Mesodermal cell (in vitro differentiated cells): ENCODE measurements around the gene CCM2L.

ENCODE experiments used
- H3K27ac ChIP-seq: 2 replicates; pipeline ENCODE4 v1.7.0; 2013; ENCODE audit warnings: mild to moderate bottlenecking, low read depth, low read length, moderate library complexity; ENCODE audit not compliant: severe bottlenecking
- H3K36me3 ChIP-seq: 2 replicates; pipeline ENCODE4 v1.7.1; 2013; ENCODE audit warnings: mild to moderate bottlenecking, low read length, moderate library complexity; ENCODE audit not compliant: control insufficient read depth, insufficient read depth
- H3K4me1 ChIP-seq: one replicate; pipeline ENCODE4 v1.7.1; 2013; ENCODE audit warnings: mild to moderate bottlenecking, low read length; ENCODE audit not compliant: insufficient read depth, control insufficient read depth, poor library complexity, severe bottlenecking
- H3K4me3 ChIP-seq: 2 replicates; pipeline ENCODE4 v1.7.0; 2013; ENCODE audit warnings: low read length, control low read depth, mild to moderate bottlenecking; ENCODE audit not compliant: insufficient read depth, poor library complexity, severe bottlenecking; ENCODE audit errors: extremely low read depth
- H3K9me3 ChIP-seq: 2 replicates; pipeline ENCODE4 v1.7.1; 2013; ENCODE audit warnings: mild to moderate bottlenecking, low read length, moderate library complexity; ENCODE audit not compliant: control insufficient read depth
- WGBS, 2 experiments: methylation state at CpG; one replicate each; pipeline ENCODE4 v1.1.5; 2013; ENCODE audit warnings: missing lambda C conversion rate in 2 of 2; ENCODE audit not compliant: insufficient coverage in 2 of 2; 5-methylcytosine and 5-hydroxymethylcytosine counted together

Gene CCM2L

DNA sequence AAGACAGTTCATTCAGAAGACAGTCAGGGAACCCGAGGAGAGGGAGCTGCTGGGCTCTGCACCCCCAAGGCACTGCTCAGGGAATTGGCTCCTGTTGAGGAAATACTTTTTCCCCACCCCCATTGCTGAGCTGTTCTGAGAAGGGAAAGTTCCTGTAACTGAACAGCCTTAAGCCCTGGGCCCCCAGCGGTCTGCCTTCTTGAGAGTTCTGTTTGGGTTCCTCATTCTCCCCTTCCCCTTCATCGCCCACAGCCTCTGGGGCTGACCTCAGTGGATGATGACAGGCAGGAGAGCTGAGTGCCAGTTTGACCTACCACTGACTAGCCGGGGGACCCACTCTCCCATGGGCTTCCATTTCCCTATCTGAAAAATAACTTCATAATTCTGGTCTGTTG lies 52.5 kb downstream of the CCM2L start:
- peaks cover 12% of the 10 kb centered on the region for H3K4me1 ChIP-seq
- no peaks in the 10 kb centered on the region for H3K9me3 ChIP-seq
- no peak overlapping the region for H3K4me3 ChIP-seq
- no peaks in the 10 kb centered on the region for H3K36me3 ChIP-seq
- H3K27ac ChIP-seq: no peak overlapping the region
- 67 to 84% methylated on average over 1 to 3 of the region's 4 CpGs for WGBS, 2 experiments

DNA sequence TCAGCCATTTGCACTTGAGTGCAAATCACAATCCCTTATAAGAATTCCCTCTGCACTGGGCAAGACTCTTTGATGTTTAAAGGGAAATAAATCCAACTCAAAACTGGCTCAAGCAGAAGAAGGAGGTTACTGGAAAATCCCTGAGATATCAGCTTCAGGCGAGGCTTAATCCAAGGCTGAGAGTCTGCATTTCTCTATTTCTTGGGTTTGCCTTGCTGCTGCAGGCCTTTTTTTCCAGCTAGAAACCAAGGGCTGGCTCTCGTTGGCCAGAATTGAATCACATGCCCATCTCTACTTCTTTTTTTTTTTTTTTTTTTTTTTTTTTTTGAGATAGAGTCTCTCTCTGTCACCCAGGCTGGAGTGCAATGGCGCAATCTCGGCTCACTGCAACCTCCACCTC lies 53.5 kb downstream of the CCM2L start:
- no peak overlapping the region for H3K4me3 ChIP-seq
- H3K36me3 ChIP-seq: no peaks in the 10 kb centered on the region
- no peak overlapping the region for H3K27ac ChIP-seq
- peaks cover 12% of the 10 kb centered on the region for H3K4me1 ChIP-seq
- H3K9me3 ChIP-seq: no peaks in the 10 kb centered on the region
- WGBS, 2 experiments: 73 to 75% methylated on average over 1 of the region's 4 CpGs

DNA sequence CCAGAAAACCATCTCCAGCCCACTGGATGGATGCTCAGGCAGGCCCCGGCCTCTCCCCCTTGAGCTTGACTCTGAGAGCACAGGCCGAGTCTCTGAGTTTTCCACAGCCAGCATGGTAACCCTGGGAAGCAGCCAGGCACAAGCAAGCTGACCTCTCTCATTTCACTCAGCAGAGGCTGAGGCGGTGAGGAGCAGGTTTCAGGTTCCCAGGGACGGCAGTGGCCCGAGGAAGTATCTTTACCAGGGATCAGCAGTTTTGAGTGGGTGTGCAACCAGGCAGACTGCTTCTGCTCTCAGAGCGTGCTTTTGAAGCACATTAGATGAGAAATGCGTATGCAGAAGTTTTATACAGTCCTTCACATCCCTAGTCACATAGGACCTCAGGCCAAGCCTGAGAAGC lies 54.4 kb downstream of the CCM2L start:
- no peaks in the 10 kb centered on the region for H3K36me3 ChIP-seq
- H3K4me3 ChIP-seq: no peak overlapping the region
- peaks cover 12% of the 10 kb centered on the region for H3K4me1 ChIP-seq
- 87% methylated on average over 4 of the region's 7 CpGs; no CpG with 5 or more reads in 1 of the 2 experiments for WGBS, 2 experiments
- no peak overlapping the region for H3K27ac ChIP-seq
- no peaks in the 10 kb centered on the region for H3K9me3 ChIP-seq

DNA sequence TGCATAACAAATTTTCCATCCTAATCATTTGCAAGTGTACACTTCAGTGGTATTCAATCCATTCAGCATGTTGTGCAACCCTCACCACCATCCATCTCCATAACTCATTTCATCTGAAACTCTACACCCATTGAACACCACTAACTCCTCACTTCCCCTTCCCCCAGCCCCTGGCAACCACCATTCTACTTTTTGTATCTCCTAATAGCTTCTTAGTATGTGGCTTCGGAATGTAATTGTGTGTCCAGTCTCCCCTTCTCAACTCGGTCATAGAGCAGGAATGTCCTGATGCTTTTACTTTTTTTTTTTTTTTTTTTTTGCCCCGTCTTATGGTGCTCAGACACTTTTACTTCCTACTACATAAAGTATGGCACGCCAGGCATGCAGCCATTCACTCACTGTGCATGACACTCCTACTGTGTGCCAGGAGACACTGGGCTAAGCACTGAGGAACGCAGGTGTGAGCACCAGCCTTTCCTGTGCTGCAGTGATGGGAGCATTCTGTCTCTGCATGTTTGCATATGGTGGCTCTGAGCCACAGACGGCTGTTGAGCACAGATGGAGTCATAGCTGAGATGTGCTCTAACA lies 57.1 kb downstream of the CCM2L start:
- H3K4me1 ChIP-seq: peaks cover 19% of the 10 kb centered on the region
- no peaks in the 10 kb centered on the region for H3K36me3 ChIP-seq
- no peak overlapping the region for H3K4me3 ChIP-seq
- no peak overlapping the region for H3K27ac ChIP-seq
- 89 to 92% methylated on average over 2 to 5 of the region's 6 CpGs for WGBS, 2 experiments
- no peaks in the 10 kb centered on the region for H3K9me3 ChIP-seq

DNA sequence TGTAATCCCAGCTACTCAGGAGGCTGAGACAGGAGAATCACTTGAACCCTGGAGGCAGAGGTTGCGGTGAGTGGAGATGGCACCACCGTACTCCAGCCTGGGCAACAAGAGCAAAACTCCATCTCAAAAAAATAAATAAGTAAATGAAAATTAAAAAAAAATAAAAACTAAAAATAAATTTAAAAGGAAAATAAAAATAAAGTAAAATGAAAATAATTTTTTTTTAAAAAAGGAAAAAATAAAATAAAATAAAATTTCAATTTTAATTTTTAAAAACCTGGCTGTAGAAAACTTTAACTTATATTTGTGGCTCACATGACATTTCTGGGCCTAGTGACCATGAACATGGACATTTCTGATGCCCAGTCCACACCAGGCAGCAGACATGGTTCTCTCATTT lies 57.9 kb downstream of the CCM2L start:
- Histone ChIP-seq H3K9me3 (no peaks in the 10 kb centered on the region), H3K4me1 (peaks cover 15% of the 10 kb centered on the region), H3K27ac (no peak overlapping the region), H3K36me3 (no peaks in the 10 kb centered on the region), H3K4me3 (no peak overlapping the region)
- no CpG with 5 or more reads among the region's 2 CpGs for WGBS, 2 experiments

DNA sequence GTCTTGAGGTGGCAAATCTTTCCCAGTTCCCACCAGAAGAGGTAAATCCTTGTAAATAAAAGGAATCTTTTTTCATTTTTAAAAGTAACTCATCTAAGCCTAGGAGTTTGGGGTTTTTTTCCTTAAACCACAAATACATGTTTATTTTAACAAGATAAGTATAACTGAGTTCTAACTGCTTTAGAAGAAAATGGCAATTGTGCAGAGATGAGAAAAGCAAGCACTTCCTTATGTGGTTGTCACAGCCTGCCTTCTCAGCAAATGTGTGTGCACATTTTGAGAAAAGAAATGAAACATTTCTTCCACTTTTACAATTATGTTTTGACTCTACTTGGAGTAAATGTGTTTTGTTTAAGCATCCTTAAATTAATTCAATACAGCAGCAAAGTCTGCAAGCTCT lies 59.5 kb downstream of the CCM2L start:
- Histone ChIP-seq H3K9me3 (no peaks in the 10 kb centered on the region), H3K36me3 (no peaks in the 10 kb centered on the region), H3K27ac (no peak overlapping the region), H3K4me3 (no peak overlapping the region), H3K4me1 (peaks cover 15% of the 10 kb centered on the region)

DNA sequence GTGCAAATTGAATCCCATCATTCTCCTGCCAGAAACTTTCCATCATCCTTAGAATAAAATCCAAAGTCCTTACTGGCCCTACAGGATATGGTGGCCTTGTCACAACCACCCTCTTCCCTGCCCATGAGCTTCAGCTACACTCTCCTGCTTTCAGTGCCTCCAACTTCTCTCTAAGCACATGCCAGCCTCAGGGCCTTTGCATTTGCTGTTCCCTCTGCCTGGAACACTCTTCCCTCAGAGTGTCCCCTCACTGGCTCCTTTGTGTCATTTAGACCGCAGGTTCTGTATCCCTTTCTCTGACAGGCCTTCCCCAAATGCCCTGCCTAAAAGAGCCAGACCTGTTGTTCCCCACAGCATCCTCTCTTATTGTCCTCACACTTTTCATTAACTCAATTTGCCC lies 60.0 kb downstream of the CCM2L start:
- Histone ChIP-seq H3K4me3 (no peak overlapping the region), H3K4me1 (peaks cover 15% of the 10 kb centered on the region), H3K27ac (no peak overlapping the region), H3K36me3 (no peaks in the 10 kb centered on the region), H3K9me3 (no peaks in the 10 kb centered on the region)
- 80% methylated on average over 1 of the region's 1 CpG; no CpG with 5 or more reads in 1 of the 2 experiments for WGBS, 2 experiments

DNA sequence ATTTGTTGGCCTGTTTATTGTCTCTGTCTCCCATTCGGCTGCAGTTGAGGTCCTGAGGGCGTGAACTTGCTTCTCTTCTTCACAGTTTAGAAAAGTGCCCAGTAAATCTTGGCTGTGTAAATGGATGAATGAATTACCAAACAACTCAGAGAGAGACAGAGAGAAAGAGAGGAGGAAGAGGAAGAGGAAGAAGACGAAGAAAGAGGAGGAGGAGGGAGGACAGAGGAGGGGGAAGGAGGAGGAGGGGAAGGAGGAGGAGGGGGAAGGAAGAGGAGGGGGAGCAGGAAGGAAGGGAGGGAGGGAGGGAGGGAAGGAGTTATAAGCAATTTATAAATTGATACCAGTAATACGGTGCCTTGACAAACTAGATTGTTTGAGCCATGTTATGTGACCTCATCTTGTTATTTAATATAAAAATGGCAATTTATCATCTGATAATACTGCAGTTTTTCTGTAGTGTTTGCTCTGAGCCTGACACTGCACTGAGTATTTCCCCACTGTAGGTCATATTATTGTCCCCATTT lies 60.5 kb downstream of the CCM2L start:
- peaks cover 15% of the 10 kb centered on the region for H3K4me1 ChIP-seq
- H3K27ac ChIP-seq: no peak overlapping the region
- H3K9me3 ChIP-seq: no peaks in the 10 kb centered on the region
- no peaks in the 10 kb centered on the region for H3K36me3 ChIP-seq
- no peak overlapping the region for H3K4me3 ChIP-seq
- 50 to 80% methylated on average over 1 to 3 of the region's 4 CpGs for WGBS, 2 experiments

DNA sequence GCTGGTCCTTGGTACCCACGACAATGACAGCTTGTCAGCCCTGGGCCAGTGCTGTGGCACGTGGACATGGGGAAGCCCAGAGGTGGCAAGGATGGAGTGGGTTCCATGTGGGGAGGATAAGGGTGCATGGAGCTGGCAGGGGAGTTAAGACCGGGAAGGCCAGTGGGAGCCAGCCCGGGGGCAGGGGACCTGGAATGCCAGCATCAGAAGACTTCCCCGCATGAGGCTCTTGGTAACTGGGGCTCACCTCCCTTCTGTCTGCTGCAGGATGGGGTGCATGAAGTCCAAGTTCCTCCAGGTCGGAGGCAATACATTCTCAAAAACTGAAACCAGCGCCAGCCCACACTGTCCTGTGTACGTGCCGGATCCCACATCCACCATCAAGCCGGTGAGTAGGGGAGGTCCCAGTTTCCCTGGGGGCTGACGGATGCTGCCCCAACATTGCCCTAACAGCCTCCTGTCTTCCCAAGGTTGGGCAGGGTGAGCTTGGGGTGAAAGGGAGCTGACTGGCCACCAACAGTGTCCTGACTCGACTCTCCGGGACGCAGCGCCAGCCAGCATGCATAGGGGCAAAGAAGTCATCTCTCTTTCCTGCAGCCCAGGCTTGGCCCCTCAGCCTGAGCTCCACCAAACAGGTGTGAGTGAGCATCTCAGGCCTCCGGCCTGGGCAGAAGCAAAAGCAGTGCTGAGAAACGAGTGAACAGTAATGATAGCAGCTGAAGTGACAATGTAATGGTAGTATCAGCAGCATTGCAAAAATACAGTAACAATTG lies 61.3 kb downstream of the CCM2L start:
- H3K4me1 ChIP-seq: peaks cover 15% of the 10 kb centered on the region
- no peaks in the 10 kb centered on the region for H3K9me3 ChIP-seq
- no peaks in the 10 kb centered on the region for H3K36me3 ChIP-seq
- no peak overlapping the region for H3K4me3 ChIP-seq
- H3K27ac ChIP-seq: no peak overlapping the region
- WGBS, 2 experiments: 88 to 90% methylated on average over 8 to 15 of the region's 17 CpGs

DNA sequence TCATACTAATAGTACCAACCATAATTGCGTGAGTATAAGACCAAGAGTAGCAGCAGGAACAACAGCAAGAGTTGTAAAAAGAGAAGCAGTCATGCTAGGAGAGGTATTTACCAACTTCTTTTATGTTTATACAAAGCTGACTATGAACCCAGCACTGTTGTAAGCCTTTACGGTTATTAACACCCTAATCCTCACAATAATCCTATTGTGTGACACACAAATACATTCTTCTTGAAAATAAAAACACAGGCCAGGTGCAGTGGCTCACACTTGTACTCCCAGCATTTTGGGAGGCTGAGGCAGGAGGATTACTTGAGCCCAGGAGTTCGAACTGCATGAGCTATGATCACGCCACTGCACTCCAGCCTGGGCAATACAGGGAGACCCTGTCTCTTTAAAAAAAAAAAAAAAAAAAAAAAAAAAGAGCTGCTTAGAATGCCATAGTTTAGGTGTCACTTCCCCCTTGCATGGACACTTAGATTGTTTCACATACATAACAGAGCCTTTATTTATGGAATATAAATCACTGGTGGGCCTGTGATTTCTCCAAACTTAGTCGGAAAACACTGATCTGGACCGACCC lies 62.0 kb downstream of the CCM2L start:
- H3K9me3 ChIP-seq: no peaks in the 10 kb centered on the region
- H3K36me3 ChIP-seq: no peaks in the 10 kb centered on the region
- H3K27ac ChIP-seq: no peak overlapping the region
- H3K4me3 ChIP-seq: no peak overlapping the region
- 82 to 92% methylated on average over 2 to 5 of the region's 6 CpGs for WGBS, 2 experiments
- H3K4me1 ChIP-seq: peaks cover 10% of the 10 kb centered on the region

DNA sequence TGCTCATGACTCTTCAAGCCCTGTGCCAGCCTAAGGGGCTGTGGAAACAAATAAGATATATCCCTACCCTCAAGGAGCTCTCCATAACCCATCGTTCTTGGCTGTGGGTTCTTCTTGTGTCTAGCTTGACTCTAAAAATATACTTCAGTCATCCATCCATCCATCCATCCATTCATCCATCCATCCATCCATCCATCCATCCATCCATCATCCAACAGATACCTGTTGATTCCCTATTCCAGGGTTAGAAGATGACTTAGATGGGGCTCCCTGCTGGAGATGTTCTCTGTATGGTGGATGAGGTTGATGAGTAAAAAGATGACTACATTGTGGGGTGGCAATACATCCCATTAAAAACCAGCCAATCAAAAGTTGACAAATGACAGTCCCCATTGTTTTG lies 65.3 kb downstream of the CCM2L start:
- no peak overlapping the region for H3K27ac ChIP-seq
- no peak overlapping the region for H3K4me3 ChIP-seq
- no peaks in the 10 kb centered on the region for H3K36me3 ChIP-seq
- WGBS, 2 experiments: 100% methylated on average over 1 of the region's 1 CpG; no CpG with 5 or more reads in 1 of the 2 experiments
- peaks cover 10% of the 10 kb centered on the region for H3K4me1 ChIP-seq
- H3K9me3 ChIP-seq: no peaks in the 10 kb centered on the region
